Uterus (tissue), 4 donors: ENCODE results near the gene NFATC1. TPM values are rescaled to one million over a fixed set of nuclear protein-coding genes. Genes with fewer than 3 reads are reported as not detected.

Experiments used
- DNase-seq, 2 donors: peaks; one replicate each; pipeline ENCODE4 v3.0.0-alpha.2; 2019 to 2020
- H3K27ac ChIP-seq, 2 donors: fragments of 200-600 bp; sonication (generic); 1 replicate in 1 of 2; 2 replicates in 1 of 2; pipeline ENCODE4 v1.5.1; 2016 to 2018
- H3K27me3 ChIP-seq, 2 donors: fragments of 200-600 bp; sonication (generic); one replicate each; pipeline ENCODE4 v1.5.1; 2018 to 2019; ENCODE audit warnings: control low read depth in 1 of 2
- H3K36me3 ChIP-seq, 2 donors: fragments of 200-600 bp; sonication (generic); one replicate each; pipeline ENCODE4 v1.5.1; 2019; ENCODE audit warnings: control low read depth in 1 of 2
- H3K4me1 ChIP-seq, 2 donors: fragments of 200-600 bp; sonication (generic); one replicate each; pipeline ENCODE4 v1.5.1; 2018 to 2019; ENCODE audit warnings: control low read depth in 1 of 2
- H3K4me3 ChIP-seq, 2 donors: fragments of 200-600 bp; sonication (generic); 1 replicate in 1 of 2; 2 replicates in 1 of 2; pipeline ENCODE4 v1.5.1; 2018 to 2019; ENCODE audit warnings: mild to moderate bottlenecking in 1 of 2
- H3K9me3 ChIP-seq, 2 donors: fragments of 200-600 bp; sonication (generic); one replicate each; pipeline ENCODE4 v1.5.1; 2019; ENCODE audit warnings: control low read depth in 1 of 2
- POLR2A ChIP-seq, 2 donors: fragments of 450-650 bp; IDR thresholded peaks; one replicate each; pipeline ENCODE4 v1.6.1; 2016; ENCODE audit warnings: antibody characterized with exemption in 2 of 2, mild to moderate bottlenecking in 1 of 2, moderate library complexity in 1 of 2
- intact Hi-C: fragments of 100-400 bp; cut with DNase I; formaldehyde crosslinking; loops from one replicate; pipeline ENCODE4 v1.15.1; 2023; ENCODE audit warnings: low total_unique reads
- total RNA-seq, 4 donors: library from RNA; depleted of rRNA in 3 of 4; stranded (reverse); fragments of >200 nt in 3 of 4; gene quantifications; one replicate each; pipeline versions ENCODE4 v1.1.0 to v1.2.4, GENCODE V29; 2014 to 2023
- TF ChIP-seq, protein P1 (sequence below), 4 experiments: fragments of 200-600 bp in 2 of 4; fragments of 450-650 bp in 2 of 4; sonication (generic) in 2 of 4; IDR thresholded peaks; one replicate each; pipeline ENCODE4 v1.5.1; 2016 to 2019; ENCODE audit warnings: antibody characterized with exemption in 4 of 4, mild to moderate bottlenecking in 2 of 4, moderate library complexity in 1 of 4
- donor health status: DM: yes; HTN: yes; CAD: no.

Gene NFATC1
- total RNA-seq, 4 donors from 2014 or later: 9.2 to 25.1 (median 14.6) TPM

DNA sequence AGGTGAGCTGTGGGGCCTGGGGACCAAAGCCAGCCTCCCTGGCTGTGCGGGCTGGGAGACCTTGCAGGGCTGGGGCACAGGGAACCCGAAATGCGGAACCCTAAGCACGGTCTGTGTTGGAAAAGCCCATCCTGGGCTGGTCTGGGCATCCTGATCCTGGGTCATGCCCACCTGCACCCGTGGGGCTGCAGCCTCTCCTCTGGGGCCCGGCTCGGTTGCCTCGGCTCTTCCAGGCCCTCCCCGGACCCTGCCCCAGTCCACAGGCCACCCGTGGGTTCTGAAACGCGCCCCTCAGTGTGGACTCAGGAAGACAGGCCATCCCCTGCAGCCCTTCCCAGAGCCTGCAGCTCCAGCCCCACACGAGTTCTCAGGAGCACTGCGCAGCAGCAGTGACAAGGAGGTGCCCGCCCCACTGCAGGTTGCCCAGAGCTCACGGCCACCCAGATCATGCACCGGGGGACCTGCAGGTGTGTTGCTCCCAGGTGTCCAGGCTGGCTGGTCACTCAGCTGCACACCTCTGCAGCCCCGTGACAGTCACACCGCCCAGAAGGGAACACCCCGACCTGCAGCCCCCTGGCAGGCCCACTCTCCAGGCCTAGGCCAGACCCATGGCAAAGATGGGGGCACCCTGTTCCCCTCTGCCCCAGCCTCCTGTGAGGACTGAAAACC lies 12.2 kb upstream of the NFATC1 start:
- Histone ChIP-seq H3K4me3 (no peak overlapping the region), H3K9me3 (no peaks in the 10 kb centered on the region), H3K27me3 (no peaks in the 10 kb centered on the region), H3K36me3 (no peaks in the 10 kb centered on the region), H3K27ac (no peak overlapping the region), H3K4me1 (no peaks in the 10 kb centered on the region)
- intact Hi-C loops: no loop called here
- TF ChIP-seq, protein P1, sequence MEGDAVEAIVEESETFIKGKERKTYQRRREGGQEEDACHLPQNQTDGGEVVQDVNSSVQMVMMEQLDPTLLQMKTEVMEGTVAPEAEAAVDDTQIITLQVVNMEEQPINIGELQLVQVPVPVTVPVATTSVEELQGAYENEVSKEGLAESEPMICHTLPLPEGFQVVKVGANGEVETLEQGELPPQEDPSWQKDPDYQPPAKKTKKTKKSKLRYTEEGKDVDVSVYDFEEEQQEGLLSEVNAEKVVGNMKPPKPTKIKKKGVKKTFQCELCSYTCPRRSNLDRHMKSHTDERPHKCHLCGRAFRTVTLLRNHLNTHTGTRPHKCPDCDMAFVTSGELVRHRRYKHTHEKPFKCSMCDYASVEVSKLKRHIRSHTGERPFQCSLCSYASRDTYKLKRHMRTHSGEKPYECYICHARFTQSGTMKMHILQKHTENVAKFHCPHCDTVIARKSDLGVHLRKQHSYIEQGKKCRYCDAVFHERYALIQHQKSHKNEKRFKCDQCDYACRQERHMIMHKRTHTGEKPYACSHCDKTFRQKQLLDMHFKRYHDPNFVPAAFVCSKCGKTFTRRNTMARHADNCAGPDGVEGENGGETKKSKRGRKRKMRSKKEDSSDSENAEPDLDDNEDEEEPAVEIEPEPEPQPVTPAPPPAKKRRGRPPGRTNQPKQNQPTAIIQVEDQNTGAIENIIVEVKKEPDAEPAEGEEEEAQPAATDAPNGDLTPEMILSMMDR (IDR thresholded peaks at IDR 0.05): no peak
- no peak for TF ChIP-seq POLR2A (IDR thresholded peaks at IDR 0.05)
- no peak for DNase-seq

DNA sequence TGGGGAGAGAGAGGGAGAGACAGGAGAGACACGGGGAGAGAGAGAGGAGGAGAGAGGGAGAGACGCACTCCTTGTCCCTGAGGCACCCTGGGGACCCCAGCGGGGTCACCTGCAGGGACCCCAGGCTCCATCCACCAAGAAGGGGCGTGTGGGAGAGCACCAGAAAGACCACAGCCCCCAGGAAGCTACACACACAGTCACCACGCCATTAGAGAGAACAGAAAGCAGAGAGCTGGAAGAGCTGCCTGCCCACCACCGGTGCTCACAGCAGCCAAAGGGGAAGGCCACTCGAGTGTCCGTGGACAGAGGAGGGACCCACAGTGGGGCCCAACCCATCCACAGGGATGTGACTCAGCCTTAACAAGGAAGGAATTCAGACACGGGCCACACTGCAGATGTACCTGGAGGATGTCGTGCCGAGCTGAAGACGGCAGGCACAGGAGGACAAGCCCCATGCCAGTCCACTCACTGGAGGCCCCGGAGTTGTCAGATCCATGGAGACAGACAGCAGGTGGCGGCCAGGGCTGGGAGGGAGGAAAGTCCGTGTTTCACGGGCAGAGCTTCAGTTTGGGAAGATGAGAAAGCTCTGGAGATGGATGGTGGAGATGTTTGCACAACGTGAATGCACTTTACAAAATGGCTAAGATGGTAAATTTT lies 11.5 kb upstream of the NFATC1 start:
- Histone ChIP-seq H3K4me3 (no peak overlapping the region), H3K9me3 (no peaks in the 10 kb centered on the region), H3K36me3 (no peaks in the 10 kb centered on the region), H3K27ac (no peak overlapping the region), H3K4me1 (no peaks in the 10 kb centered on the region), H3K27me3 (peaks cover 0 to 3% of the 10 kb centered on the region in 2 donors)
- intact Hi-C loops: no loop called here
- TF ChIP-seq, protein P1 (IDR thresholded peaks at IDR 0.05): no peak
- no peak for TF ChIP-seq POLR2A (IDR thresholded peaks at IDR 0.05)
- DNase-seq: no peak

DNA sequence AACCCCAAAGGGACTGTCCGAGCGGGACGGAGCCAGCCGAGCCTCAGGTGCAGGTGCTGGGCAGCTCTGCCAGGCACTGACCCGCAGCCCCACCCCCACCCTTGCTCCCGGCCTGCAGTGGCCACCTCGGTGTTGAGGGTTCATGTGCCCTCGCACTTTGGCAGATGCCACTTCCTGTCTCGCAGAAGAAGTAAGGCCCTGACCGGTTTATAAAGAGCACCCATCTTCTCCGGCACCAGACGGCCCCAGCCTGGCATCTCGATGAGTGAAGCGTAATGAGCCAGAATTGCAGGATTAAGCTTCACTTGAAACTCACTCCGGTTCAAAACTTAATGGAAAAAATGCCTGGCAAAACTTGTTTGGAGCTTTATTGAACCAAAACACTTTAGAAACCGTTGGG lies 10.9 kb upstream of the NFATC1 start:
- DNase-seq: no peak
- TF ChIP-seq, protein P1 (IDR thresholded peaks at IDR 0.05): no peak
- TF ChIP-seq POLR2A (IDR thresholded peaks at IDR 0.05): no peak
- Histone ChIP-seq H3K4me1 (no peaks in the 10 kb centered on the region), H3K9me3 (no peaks in the 10 kb centered on the region), H3K4me3 (no peak overlapping the region), H3K27me3 (peaks cover 0 to 9% of the 10 kb centered on the region in 2 donors), H3K27ac (no peak overlapping the region), H3K36me3 (no peaks in the 10 kb centered on the region)
- intact Hi-C loops: no loop called here

DNA sequence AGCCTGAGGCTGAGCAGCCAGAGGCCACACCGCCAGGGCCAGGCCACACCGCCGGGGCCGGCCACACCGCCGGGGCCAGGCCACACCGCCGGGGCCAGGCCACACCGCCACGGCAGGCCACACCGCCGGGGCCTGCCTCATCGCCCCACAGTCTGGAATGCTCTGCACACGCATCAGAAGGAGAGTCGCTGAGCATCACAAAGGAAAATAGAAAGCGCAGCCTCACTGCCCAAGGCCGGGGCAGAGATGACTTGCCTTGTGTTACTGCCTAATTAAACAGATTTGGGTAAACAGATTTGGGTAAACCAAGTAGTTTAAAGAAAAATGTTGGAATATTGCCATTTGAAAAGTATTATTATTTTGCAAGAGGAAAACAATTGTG lies 10.4 kb upstream of the NFATC1 start:
- intact Hi-C loops: no loop called here
- Histone ChIP-seq H3K4me3 (no peak overlapping the region), H3K9me3 (no peaks in the 10 kb centered on the region), H3K27ac (no peak overlapping the region), H3K27me3 (peaks cover 0 to 14% of the 10 kb centered on the region in 2 donors), H3K4me1 (no peaks in the 10 kb centered on the region), H3K36me3 (no peaks in the 10 kb centered on the region)
- TF ChIP-seq, protein P1 (IDR thresholded peaks at IDR 0.05): no peak
- no peak for TF ChIP-seq POLR2A (IDR thresholded peaks at IDR 0.05)
- DNase-seq: no peak

DNA sequence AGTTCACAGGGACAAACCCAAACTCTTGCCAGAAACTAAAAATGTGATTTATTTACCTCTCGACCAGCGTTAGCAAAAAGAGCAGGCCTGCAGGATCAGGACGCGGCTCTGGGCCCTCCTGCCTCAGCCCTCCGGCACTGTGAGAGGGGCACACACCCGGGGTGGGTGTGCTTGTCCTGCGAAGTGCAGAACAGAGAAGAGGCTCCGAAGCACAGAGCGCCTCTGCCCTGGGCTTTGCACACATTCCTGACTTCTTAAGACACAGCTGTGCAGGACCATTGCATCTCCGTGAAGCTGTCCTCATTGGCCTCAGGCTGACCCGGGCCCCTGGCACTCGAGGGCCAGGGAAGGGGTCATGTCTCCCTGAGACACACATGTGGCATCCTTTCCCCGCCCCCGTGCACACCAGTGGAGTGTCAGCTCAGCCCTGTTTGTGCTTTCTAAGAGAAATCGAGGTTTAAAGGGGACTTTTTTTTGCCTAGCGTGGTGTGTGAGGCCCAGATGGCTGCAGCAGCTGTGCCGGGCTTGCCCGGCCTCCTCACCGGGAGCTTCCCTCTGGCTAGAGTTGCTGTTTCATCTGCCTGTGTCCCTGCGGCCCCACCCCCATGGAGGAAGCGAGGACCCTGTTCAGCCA lies 9.9 kb upstream of the NFATC1 start:
- peaks cover 0 to 17% of the 10 kb centered on the region in 2 donors for H3K27me3 ChIP-seq
- H3K4me3 ChIP-seq: no peak overlapping the region
- no peaks in the 10 kb centered on the region for H3K36me3 ChIP-seq
- no peak for DNase-seq
- TF ChIP-seq POLR2A (IDR thresholded peaks at IDR 0.05): no peak
- TF ChIP-seq, protein P1 (IDR thresholded peaks at IDR 0.05): no peak
- intact Hi-C loops: no loop called here
- no peaks in the 10 kb centered on the region for H3K9me3 ChIP-seq
- H3K27ac ChIP-seq: no peak overlapping the region
- H3K4me1 ChIP-seq: no peaks in the 10 kb centered on the region
